HG03439 (cell line): ENCODE results near the gene FKTN.

Source experiments
- ATAC-seq: cut with Tn5 transposase; IDR thresholded peaks from one replicate; pipeline ENCODE4 v1.9.1; 2021; ENCODE audit warnings: mild to moderate bottlenecking, moderate library complexity; ENCODE audit not compliant: unreplicated experiment

Gene FKTN

GRCh38 chr9:105632807-105633206 lies 74.9 kb downstream of the FKTN start:
- ATAC-seq: no peak

DNA sequence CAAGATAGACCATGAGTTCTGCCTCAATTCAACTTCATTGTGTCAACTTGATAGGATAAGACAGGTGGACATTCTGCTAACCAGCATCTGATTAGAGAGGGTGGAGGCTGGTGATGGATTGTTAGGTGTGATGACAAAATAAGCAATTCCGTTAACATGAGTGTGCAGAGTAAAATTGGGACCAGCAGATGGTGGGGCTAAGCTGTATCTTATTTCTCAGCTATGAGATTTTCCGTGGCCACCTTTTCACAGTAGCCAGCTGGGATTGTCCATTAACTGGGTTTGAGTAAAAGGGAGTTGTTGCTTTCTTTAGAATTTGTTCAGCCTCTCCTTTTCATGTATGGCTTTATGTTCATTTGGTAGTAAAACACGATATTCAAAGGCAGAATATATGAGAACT lies 75.5 kb downstream of the FKTN start:
- no peak for ATAC-seq

- no peak for ATAC-seq
Measured at GRCh38 chr9:105636331-105636730, 78.4 kb downstream of the FKTN start.

- no peak for ATAC-seq
Measured at GRCh38 chr9:105637787-105638395, 80.0 kb downstream of the FKTN start.

DNA sequence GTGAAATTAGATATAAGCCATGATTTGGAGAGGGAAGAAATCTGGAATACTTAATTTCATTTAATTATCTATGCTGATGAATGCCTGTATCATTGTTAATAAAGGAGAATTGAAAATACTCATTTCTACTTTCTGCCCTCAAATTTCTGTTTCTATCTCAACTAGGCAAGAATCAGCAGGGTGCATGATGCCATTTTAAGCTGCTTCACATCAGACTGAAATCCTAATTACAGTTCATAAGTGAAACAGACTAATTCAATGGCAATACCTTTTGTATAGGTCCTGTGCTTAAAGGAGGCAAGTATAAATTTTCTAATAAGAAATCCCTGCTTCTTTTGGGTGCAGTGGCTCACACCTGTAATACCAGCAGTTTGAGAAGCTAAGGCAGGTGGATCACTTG lies 82.0 kb downstream of the FKTN start:
- no peak for ATAC-seq

GRCh38 chr9:105643795-105644194 lies 85.9 kb downstream of the FKTN start:
- ATAC-seq: no peak

DNA sequence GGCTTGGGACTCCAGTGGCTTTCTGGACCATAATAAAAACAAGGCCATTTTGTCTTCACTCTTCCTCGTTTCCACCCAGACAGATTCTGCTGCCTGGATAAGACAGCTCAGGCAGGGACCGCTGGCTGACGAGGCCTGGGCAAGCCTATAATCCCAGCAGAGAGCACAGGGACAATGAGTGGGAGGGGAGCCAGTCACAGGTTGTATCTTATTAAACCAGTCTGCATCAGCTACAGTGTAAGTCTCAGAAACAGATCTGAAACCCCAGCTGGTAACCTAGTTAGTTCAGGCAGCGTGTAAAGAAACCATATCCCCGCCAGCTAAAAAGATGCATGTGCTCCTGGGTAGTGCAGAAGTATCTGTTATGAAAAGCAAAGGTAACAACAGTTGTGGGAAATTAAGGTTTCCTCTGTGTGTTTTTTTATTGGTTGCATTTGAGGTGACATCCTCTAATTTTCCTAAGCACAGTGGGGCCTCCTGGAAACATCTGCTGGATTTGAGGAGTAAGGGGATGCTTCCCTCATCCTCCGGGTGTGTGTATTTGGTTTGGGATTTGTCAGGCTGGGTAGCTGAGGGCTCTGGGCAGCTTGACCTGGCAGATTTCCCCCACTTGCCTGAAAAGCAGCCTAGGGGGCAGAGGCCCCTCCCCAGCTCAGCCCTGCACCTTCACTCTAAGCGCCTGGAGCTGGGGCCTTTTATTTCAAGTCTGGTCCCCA lies 89.1 kb downstream of the FKTN start:
- ATAC-seq: no peak

- no peak for ATAC-seq
Measured at GRCh38 chr9:105647595-105648349, 89.8 kb downstream of the FKTN start.

GRCh38 chr9:105651806-105652205 lies 93.9 kb downstream of the FKTN start:
- ATAC-seq: no peak

DNA sequence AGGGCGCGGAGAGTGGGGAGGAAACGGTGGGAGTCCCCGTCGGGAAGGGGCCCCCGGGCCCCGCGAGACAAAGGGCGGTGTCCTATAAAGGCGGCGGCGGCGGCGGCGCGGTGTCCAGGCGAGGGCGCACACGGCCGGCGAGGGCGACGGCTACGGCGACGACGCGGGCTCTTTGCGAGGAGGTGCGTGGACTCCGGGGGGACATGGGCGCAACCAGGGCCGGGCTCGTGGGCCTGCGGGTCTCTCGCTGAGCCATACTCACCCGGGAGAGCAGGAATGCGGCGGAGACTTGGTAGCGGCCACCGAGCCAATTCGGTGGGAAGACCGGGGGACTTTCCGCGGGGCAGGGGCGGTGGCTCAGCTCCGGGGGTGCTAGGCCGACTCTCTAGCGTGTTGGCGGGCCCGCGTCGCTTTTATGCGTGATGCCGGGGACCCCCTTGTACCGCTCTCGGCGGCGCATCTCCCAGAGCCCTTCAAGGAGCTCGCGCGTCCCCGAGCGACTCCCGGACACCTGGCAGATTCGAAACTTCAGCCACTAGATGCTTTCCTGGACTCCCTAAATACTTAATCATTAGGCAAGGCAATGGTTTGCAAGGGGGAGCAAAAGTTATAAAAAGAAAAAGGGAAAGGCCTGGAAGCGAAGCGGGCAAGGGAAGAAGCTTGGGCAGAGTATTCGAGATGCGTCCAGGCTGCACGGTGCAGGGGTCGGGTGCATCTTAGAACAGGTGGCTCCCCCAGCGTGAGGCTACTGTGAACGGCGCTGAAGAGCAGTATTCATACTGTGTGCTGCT lies 98.4 kb downstream of the FKTN start:
- ATAC-seq: peak; percentile 68

GRCh38 chr9:105658351-105658750 lies 100.4 kb downstream of the FKTN start:
- no peak for ATAC-seq

DNA sequence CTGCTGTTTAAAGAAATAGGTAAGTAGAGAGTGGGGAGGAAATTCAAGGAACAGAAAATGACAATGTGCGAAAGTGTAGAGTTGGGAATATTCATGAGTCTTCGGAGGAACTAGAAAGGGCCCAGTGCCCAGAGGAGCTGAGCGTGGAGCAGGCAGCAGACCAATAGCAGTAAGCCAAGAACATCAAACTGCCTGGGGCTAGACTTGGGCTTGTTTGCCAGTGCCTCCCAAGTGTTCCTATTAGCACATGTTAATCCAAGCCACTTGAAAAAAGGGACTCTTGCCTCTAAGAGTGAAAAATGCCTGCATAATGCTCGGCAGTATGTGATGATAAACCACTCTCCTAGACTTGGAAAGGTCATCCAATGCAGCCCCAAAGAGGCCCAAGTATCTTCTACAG lies 103.1 kb downstream of the FKTN start:
- no peak for ATAC-seq

DNA sequence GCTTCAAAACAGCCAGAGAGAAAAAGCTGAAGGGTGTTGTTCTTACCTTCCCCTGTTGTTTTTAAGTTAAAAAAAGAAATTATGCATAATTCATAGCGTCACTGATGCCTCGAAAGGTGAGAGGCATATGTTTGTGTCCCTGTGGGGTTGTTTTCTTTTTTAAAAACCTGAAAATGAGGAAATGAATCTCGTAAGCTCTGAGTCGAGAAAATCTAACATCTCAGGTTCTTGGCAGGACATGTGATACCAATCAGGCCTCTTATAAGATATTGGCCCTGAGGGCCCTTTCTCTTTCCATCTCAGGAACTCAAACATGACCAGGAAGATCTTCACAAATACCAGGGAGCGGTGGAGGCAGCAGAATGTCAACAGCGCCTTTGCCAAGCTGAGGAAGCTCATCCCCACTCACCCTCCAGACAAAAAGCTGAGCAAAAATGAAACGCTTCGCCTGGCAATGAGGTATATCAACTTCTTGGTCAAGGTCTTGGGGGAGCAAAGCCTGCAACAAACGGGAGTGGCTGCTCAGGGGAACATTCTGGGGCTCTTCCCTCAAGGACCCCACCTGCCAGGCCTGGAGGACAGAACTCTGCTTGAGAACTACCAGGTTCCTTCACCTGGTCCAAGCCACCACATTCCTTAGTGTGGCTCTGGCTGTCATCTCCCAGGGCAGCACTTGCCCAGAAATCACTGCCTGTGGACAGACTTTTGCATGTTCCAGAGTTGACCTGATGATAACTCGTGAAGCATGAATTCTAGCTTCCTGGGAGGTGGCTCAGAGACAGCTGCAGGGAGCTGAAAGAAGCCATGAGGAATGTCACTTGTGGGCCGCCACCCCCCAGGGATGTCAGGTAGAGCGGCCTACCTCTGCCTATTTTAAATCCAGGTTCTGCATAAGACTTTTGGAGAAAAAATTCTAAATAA lies 104.5 kb downstream of the FKTN start, which contains the start of gene TAL2:
TSS of gene TAL2 (plus strand) at position 274 of the 921 bp plus-strand sequence. CDS start at position 314, 40 bp downstream.
- ATAC-seq: peak; percentile 86

DNA sequence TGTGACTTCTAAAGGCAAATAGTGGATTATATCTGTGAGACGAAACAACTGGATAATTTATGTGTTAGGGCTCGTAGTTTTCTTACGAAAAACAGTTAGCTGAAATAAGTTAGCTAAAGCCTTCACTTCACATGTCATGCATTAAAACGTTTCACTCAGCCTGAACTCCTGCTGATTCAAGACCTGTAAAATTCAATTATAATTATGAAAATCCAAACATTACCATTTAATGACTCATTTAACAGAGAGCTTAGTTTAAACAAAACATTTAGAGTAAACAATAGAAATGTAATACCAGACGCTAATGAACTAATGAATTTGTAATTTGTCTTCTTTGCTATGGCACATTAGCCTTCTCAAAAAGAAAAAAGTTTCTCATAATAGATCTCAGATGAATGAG lies 106.0 kb downstream of the FKTN start:
- ATAC-seq: no peak

DNA sequence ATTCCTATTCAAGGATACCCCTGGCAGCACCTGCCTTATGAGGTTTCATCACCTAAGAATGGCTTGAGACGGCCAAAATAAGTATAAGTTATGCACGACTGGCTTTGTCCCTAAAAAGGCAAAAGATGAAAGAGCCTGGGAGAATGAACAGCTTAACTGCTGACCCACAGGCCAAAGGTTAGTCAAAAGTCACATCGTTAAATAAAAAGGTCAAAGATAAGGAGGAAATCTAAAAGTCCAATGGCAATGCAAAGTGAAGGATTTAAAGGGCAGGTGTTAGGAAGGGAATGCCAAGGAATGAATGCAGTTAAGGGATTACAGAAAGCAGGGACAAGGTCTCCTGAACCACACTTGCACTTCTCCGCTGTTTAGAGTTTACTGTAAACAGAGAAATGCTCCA lies 109.9 kb downstream of the FKTN start:
- no peak for ATAC-seq

DNA sequence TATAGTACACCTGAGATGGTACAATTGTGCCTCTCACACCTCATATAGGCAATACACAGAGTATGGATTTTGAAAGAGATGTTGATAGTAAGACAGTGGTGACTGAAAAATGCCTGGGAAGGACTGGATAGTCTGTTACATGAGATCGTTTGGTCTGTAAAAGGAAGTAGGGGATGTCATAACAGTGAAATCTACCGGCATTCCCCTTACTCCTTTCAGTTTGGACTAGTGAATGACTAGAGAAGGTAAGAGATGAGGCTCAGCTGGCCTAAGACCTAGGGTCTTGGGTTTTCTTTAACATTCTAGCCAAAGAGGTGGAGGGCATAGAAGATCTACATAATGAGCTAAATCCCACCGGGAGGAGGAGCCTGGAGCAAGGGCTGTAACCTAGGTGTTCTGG lies 112.4 kb downstream of the FKTN start:
- ATAC-seq: no peak

DNA sequence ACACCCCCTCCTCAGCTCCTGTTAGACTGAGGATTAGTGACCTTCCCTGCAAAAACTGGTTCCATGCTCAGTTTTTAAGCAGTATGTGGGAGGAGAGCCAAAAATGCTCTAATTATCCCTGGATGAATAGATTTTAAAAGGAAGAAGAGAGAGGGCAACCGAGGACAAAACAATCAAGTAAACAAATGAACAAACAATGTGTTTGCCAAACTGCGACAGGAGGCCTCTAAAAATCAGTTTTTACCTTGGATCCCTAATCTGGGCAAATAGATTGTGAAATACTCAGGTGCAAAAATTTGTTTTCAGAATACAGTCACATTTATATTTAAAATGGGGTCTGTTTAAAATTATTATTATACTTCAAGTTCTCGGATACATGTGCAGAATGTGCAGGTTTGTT lies 112.8 kb downstream of the FKTN start:
- ATAC-seq: no peak

GRCh38 chr9:105672711-105673234 lies 114.8 kb downstream of the FKTN start:
- ATAC-seq: no peak

- no peak for ATAC-seq
Measured at GRCh38 chr9:105673850-105674387, 116.0 kb downstream of the FKTN start.
